GM12865 (cell line): ENCODE measurements around the gene RNASE4.

ENCODE experiments used
- DNase-seq: peaks from one replicate; pipeline ENCODE4 v3.0.0; 2010; ENCODE audit warnings: low read depth
- H3K4me3 ChIP-seq: 2 replicates; pipeline ENCODE4 v1.5.1; 2011; ENCODE audit warnings: mild to moderate bottlenecking, low read depth, low read length, control low read depth
- CTCF ChIP-seq: IDR thresholded peaks from 2 replicates; pipeline ENCODE4 v1.5.1; 2011; ENCODE audit warnings: low read length, control low read depth, low read depth, inconsistent platforms; ENCODE audit not compliant: insufficient read depth; ENCODE audit errors: missing control alignments

RNASE4 gene

GRCh38 chr14:20662968-20663732, 21.2 kb upstream of the RNASE4 start:
- H3K4me3 ChIP-seq = peak overlapping the region; percentile 61
- TF ChIP-seq CTCF = peak; percentile 76
- peak; percentile 95 for DNase-seq

GRCh38 chr14:20666400-20666961, 17.9 kb upstream of the RNASE4 start:
- DNase-seq = peak; percentile 70
- H3K4me3 ChIP-seq = peak overlapping the region; percentile 61

- no peak for TF ChIP-seq CTCF
- peak; percentile 93 for DNase-seq
- peak overlapping the region; percentile 53 for H3K4me3 ChIP-seq
These were observed 16.4 kb upstream of the RNASE4 start for GRCh38 chr14:20667957-20668356.

- TF ChIP-seq CTCF = no peak
- H3K4me3 ChIP-seq = peak overlapping the region; percentile 53
- DNase-seq = peak; percentile 60
These were observed 15.4 kb upstream of the RNASE4 start for GRCh38 chr14:20668969-20669368.

- H3K4me3 ChIP-seq = no peak overlapping the region
- TF ChIP-seq CTCF = no peak
- peak; percentile 40 for DNase-seq
These were observed 12.6 kb upstream of the RNASE4 start for GRCh38 chr14:20671597-20672283.

- DNase-seq = peak; percentile 63
- no peak overlapping the region for H3K4me3 ChIP-seq
These were observed 8.7 kb upstream of the RNASE4 start for GRCh38 chr14:20675669-20676068.

More at GRCh38 chr14:20675669-20676068, 8.7 kb upstream of the RNASE4 start:
- TF ChIP-seq CTCF = no peak
